GM12874 (cell line): ENCODE results near the gene GBP4.

Experiments
- TF ChIP-seq, protein P1 (sequence below): IDR thresholded peaks from 2 replicates; pipeline ENCODE4 v1.5.1; 2011; ENCODE audit warnings: low read depth, mild to moderate bottlenecking, control low read depth, low read length, moderate library complexity; ENCODE audit not compliant: insufficient read depth

The GBP4 gene

DNA sequence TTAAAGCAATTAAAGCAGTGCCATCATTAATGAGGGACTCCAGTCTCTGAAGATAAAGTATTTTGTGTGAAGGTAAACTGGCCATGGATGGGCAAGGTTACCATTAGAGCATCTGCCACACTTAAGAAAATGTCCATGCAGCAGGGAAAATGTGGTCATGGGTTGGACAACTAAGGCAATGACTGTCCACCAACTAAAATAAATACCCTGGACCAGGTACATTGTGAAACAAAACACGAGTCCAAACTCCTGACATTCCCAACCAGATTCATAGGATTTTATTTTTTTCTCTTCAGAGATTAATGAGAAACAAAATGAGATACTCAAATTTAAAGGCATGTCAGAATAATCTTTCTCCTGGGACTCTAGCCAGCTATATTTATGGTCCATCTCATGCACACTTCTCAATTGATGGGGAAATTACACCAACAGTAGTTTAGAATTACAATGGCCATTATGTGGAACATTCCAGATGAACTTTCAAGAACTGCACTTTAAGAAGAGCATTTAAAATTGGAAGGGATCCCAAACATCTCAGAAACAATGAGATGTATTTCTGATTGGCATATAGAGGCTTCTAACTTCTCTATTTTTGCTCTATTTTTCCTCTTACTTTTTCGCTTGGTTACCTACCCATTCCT, 31.0 kb downstream of the GBP4 start:
- TF ChIP-seq, protein P1, sequence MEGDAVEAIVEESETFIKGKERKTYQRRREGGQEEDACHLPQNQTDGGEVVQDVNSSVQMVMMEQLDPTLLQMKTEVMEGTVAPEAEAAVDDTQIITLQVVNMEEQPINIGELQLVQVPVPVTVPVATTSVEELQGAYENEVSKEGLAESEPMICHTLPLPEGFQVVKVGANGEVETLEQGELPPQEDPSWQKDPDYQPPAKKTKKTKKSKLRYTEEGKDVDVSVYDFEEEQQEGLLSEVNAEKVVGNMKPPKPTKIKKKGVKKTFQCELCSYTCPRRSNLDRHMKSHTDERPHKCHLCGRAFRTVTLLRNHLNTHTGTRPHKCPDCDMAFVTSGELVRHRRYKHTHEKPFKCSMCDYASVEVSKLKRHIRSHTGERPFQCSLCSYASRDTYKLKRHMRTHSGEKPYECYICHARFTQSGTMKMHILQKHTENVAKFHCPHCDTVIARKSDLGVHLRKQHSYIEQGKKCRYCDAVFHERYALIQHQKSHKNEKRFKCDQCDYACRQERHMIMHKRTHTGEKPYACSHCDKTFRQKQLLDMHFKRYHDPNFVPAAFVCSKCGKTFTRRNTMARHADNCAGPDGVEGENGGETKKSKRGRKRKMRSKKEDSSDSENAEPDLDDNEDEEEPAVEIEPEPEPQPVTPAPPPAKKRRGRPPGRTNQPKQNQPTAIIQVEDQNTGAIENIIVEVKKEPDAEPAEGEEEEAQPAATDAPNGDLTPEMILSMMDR = no peak

DNA sequence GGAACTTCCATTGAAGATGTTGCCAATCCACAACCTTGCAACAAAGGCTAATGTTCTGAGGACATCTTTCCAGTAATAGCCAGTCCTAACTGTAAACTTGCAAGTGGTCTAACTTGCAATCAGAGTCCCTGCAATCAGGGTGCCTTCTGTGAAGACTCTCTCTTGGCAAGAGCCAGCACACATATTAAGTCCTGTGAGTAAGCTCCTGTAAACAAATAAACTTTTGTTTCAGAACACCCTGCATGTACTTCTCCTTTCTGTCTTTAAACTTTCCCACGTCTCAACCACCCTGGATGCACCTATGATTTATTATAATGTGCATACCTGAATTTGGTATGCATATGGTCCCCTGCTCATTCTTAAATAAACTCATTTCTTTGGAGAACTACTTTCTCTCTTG, 32.0 kb downstream of the GBP4 start:
- TF ChIP-seq, protein P1 = no peak

DNA sequence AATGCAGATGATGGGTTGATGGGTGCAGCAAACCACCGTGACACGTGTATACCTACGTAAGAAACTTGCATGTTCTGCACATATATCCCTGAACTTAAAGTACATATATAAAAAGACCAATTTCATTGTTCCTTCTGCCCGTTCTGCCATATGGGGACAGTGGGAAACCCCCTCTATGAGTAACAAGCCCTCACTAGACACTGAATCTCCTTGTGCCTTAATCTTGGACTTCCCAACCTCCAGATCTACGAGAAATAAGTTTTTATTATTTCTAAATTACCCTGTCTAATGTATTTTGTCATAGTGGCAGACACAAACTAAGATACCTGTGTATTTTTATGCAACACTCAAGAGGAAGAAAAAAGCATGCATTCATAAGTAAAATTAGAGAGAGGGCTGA, 32.9 kb downstream of the GBP4 start:
- TF ChIP-seq, protein P1 = no peak

DNA sequence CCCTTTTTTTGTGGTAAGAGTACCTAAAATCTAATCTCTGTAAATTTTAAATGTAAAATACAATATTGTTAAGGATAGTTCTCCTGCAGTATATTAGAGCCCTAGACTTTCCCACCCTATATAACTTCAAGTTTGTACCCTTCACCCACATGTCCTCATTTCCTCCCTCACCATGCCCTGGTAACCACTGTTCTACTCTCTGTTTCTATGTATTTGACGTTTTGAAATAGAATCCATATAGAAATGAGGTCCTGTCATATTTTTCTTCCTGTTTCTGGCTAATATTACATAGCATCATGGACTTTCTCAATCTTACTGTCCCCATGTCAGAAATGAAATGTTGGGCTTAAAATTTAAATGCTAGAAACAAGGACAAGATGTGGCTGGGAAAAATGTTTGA, 47.7 kb downstream of the GBP4 start:
- TF ChIP-seq, protein P1 = no peak

DNA sequence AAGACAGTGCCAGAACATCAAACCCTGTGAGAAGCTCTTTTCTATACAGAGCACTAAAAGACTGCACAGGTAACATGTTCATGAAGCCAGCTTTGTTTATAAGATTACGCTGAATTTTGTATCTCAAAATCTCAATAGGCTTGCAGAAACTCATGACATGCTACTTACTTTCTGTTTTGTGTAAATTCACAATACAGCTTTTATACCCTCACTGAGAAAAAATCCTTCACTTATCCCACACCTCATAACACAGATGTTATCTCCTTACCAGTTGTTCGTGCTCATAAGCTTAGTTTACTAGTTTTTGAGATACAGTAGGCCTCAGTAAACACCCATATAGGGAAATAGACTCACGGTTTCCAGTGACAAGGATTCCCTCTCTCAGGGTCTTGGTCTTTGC, 48.8 kb downstream of the GBP4 start:
- TF ChIP-seq, protein P1 = no peak

DNA sequence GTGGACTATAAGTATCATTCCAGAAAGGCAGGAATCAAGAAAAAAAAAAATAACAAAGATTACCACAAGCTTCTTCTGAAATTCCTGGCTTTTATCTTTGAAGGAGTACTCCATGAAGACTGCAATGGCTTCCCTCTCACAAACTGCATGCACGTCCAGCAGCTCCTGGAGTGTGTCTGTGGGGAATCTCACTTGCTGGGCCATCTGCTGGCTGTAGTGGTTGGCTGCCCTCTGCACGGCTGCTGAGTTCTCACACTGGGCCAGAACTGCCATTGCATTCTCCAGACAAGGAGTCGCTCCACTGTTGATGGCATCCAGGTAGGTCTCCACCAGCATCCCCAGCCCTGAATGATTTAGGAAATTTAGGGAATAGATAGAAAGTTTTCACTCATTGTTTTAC, 49.5 kb downstream of the GBP4 start:
- TF ChIP-seq, protein P1 = no peak

DNA sequence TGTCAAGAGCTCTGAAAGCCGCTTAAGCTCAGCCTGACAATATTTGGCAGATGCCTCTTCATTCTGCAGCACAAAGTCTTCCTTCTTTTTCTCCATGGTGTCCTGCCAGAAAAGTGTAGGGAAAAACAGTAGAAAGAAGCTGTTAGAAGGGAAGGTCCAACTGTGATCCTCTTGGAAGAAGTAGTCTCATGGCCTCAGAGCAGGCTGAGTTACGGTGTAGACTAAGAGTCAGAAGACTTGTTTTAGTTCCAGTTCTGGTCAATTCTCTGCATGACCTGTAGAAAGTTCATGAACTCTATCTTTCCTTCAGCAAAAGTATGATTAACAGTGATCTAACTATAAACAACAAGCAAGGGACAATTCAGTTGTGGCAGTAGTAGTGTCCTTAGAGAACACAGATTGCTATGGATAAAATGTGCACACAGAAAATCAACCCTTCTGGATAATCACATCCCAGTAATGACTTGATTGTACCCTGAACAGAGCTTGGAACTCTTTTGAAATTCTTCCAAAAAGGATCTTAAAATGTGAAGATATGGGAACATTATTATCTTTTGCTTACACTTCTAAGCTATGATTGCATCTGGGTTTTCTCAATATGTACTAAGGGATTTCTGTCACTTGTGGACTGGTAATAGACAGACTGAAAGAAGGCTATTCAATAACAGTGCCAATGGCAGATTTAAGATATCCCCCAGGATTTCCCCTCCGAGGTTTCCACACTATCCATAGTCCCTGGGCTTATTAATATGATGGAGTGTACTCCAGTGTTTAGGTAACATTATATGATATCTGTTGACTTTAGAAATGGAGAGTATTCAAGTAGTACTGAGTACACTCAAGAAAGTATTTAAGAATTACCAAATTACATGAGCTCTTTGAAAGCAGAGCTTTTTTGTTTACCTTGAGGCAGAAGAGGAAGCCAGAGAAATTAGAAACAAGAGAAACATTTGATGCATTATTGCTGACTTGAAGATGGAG, 50.8 kb downstream of the GBP4 start:
- TF ChIP-seq, protein P1 = no peak
